A549 treated with GW870086 at 1 μM for 4 hours (cell line): ENCODE data around the gene SCN7A. TPM values are rescaled to one million over a fixed set of nuclear protein-coding genes. Genes with fewer than 3 reads are reported as not detected.

Experiments used
- total RNA-seq: library from RNA; stranded (reverse); fragments of 200-300 nt; extraction: Qiagen RNA extraction; gene quantifications from 5 replicates; pipeline ENCODE4 v1.2.3, GENCODE V29; 2022; ENCODE audit warnings: low read depth

SCN7A gene
- not detected in 5 replicates for total RNA-seq

DNA sequence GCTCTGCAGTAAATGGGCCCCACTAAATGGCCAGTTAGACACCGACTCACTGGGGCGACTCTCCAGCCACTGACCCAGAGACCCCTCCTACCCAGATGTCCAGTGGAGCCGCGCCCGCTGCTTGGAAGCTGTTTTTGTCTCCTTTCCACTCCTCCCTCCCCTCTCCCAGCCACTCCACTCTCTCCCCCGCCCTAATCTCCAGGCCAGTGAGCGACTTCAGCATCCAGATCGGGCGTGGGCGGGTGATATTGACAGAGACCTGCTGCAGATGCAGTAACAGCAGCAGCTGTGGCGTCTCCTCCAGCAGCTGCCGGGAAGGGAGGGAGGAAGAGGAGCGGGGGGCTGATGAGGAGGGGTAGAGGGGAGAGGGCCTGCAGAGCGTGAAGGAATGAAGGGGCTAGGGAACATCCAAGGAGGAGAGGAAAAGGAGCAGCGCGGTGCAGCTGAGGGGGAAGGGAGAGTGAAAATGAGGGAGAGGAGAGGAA, at the start of gene SCN7A:
Gene SCN7A, minus strand, starts transcription at position 110 of the 485 bp plus-strand sequence. CDS start 16,553 bp downstream, outside the sequence.

DNA sequence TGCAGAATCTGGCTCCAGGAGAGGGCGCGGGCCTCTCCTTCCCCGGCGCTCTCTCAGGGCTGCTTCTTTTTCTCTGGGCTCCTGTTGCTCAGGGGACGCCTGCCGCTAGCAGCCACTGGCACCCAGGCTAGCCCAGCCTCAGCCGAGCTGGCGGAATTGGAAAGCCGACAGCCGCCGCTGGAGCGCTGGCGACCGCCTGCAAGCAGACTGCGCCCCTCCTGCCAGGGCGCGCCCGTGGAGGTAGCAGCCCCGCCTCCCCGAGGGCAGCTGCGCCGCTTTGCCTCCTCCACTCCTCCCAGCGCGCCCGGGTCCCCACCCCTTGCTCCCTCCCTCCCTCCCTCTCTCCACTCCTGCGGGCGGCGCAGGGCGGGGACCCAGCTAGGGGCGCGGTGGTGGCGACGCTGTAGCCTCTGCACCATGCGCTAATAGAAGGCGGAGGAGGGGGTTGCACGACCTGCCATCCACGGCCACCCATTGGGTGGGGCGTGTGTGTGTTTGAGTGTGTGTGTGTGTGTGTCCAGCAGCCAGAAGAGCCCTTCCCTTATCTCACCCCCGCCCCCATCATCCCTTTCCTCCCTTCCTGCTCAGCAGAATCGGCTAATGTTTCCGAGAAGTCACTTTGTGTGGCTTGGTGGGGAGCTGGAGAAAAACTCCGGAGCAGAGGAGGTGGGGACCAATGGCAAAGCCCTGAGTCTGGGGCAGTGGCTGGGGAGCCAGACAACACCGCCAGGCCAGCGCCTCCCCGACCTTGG, 118.1 kb downstream of the SCN7A start, which contains the start of gene SCN9A:
Gene SCN9A, minus strand, starts transcription at position 209 of the 752 bp plus-strand sequence. CDS start 64,188 bp downstream, outside the sequence.

Other genes starting within 250 kb of the SCN7A start
- 2.6 to 5.0 TPM (median 4.2 TPM) in 5 replicates for gene SCN9A, start 118.3 kb downstream of the SCN7A start, total RNA-seq